Kidney epithelial cell (primary cell): Measurements from ENCODE around the gene MGAT4B. TPM values are rescaled to one million over a fixed set of nuclear protein-coding genes. Genes with fewer than 3 reads are reported as not detected.

Source experiments
- DNase-seq: peaks from one replicate; pipeline ENCODE4 v3.0.0-alpha.2; 2010; ENCODE audit warnings: low read depth
- H3K27me3 ChIP-seq: 2 replicates; pipeline ENCODE4 v1.6.0; 2011; ENCODE audit warnings: low read length; ENCODE audit not compliant: control insufficient read depth, insufficient read depth
- H3K36me3 ChIP-seq: 2 replicates; pipeline ENCODE4 v1.5.1; 2011; ENCODE audit warnings: low read length; ENCODE audit not compliant: control insufficient read depth, insufficient read depth
- H3K4me3 ChIP-seq: 2 replicates; pipeline ENCODE4 v1.5.1; 2011; ENCODE audit warnings: low read depth, mild to moderate bottlenecking, control low read depth, low read length
- CTCF ChIP-seq: IDR thresholded peaks from 2 replicates; pipeline ENCODE4 v1.5.1; 2011; ENCODE audit warnings: mild to moderate bottlenecking, moderate library complexity, low read length, control low read depth, inconsistent platforms; ENCODE audit not compliant: insufficient read depth, poor library complexity, severe bottlenecking
- total RNA-seq: library from RNA; depleted of rRNA; stranded (reverse); fragments of >200 nt; gene quantifications from 2 replicates; pipeline ENCODE4 v1.2.3, GENCODE V29; 2015

Gene MGAT4B
- total RNA-seq, 1 donor from 2014 or later, result 540 TPM

- H3K36me3 ChIP-seq, result peaks cover 8% of the 10 kb centered on the region
- TF ChIP-seq CTCF, result no peak
Observed at GRCh38 chr5:179823937-179824744, 17.5 kb upstream of the MGAT4B start.

GRCh38 chr5:179822444-179822990 is 15.9 kb upstream of the MGAT4B start:
- Histone ChIP-seq H3K36me3 (peaks cover 6% of the 10 kb centered on the region), H3K27me3 (no peaks in the 10 kb centered on the region), H3K4me3 (peak overlapping the region; percentile 95)
- no peak for DNase-seq
- TF ChIP-seq CTCF, result no peak

More at GRCh38 chr5:179823937-179824744, 17.5 kb upstream of the MGAT4B start:
- no peaks in the 10 kb centered on the region for H3K27me3 ChIP-seq
- DNase-seq, result no peak
- no peak overlapping the region for H3K4me3 ChIP-seq

GRCh38 chr5:179822059-179822432 is 15.4 kb upstream of the MGAT4B start:
- H3K36me3 ChIP-seq, result peaks cover 6% of the 10 kb centered on the region
- no peaks in the 10 kb centered on the region for H3K27me3 ChIP-seq
- no peak for DNase-seq
- H3K4me3 ChIP-seq, result peak overlapping the region; percentile 95
- no peak for TF ChIP-seq CTCF

- Histone ChIP-seq H3K27me3 (no peaks in the 10 kb centered on the region), H3K36me3 (peaks cover 6% of the 10 kb centered on the region), H3K4me3 (peak overlapping the region; percentile 95)
- no peak for TF ChIP-seq CTCF
- peak; percentile 60 for DNase-seq
Observed at GRCh38 chr5:179821298-179822058, 14.8 kb upstream of the MGAT4B start.

- Histone ChIP-seq H3K36me3 (peaks cover 5% of the 10 kb centered on the region), H3K27me3 (no peaks in the 10 kb centered on the region), H3K4me3 (peak within 1 kb of the TSS; percentile 95)
- no peak for TF ChIP-seq CTCF
- DNase-seq, result no peak
Observed at GRCh38 chr5:179820483-179821297, 14.0 kb upstream of the MGAT4B start, which contains the start of gene SQSTM1. SQSTM1 (plus strand) TSS chr5:179820905; CDS start chr5:179820937, 32 bp downstream.
